ENCODE measurements around the gene SSTR3.
"Not testable (repeated sequence)": the region's sequence is repeated elsewhere in the genome, so short reads cannot be mapped to it uniquely, and the experiment has no call there.

SSTR3 gene

DNA sequence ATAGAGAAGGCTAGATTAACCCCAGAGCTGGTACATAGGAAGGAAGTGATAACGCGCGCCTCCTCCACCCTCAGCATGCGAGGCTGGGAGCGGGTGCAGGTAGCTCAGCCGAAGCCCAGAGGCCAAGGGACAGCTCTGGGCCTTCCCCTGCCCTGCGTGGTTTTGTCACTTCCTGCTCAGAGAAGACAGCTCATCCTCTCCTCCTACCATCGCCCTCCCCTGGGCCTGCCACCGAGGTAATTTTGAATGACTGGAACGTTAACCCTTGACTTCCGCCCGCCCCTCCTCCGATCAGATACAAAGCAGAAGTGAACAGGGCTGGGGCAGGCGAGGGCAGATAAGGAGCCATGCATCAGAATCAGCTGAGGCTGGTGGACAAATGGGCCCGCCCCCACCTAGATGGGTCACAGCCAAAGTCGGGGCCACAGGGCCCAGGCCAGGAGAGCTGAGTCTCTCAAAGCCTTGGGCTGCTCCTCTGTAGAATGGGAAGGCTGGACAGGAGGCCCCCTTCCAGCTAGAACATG, 30.2 kb upstream of the SSTR3 start:
- no peak for DNase-seq (ENCODE audit: low read depth, low spot score)

- no peak for DNase-seq (ENCODE audit: low read depth, low spot score)
Observed at GRCh38 chr22:37241351-37242142, 29.3 kb upstream of the SSTR3 start.

- DNase-seq (ENCODE audit: low read depth, low spot score), result no peak
Observed at GRCh38 chr22:37240941-37241320, 28.7 kb upstream of the SSTR3 start.

DNA sequence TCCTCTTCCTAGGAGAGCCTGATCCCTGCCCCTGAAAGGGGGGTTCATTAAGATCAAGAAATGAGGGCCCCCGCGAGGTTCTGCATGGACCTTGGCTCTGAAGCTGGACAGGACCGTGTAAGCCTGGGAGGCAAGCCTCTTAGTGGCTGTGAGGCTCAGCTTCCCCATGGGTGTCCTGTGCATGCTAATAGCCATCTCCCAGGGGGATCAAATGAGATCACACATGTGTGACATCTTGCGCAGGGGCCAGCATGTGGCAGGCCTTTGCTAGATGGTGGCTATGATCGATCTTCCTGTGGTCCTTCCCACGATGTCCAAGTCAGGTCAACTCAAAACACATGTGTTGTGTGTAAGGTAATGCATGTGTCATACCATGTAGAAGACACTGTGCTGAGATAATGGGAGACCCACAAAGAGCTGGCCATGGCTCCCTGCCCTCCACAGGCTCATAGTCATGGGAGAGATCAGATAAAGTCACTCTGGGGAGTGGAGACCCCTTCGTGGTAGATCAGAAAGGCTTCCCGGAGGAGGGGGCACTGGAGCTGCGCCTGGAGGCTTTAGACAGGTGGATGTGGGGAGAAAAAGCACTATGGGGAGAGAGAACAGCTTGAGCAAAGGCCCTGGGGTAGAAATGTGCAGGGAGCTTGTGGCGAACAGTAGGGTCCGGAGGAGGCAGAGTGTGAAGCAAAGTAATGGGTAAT, 28.1 kb upstream of the SSTR3 start:
- DNase-seq (ENCODE audit: low read depth, low spot score), result no peak

DNA sequence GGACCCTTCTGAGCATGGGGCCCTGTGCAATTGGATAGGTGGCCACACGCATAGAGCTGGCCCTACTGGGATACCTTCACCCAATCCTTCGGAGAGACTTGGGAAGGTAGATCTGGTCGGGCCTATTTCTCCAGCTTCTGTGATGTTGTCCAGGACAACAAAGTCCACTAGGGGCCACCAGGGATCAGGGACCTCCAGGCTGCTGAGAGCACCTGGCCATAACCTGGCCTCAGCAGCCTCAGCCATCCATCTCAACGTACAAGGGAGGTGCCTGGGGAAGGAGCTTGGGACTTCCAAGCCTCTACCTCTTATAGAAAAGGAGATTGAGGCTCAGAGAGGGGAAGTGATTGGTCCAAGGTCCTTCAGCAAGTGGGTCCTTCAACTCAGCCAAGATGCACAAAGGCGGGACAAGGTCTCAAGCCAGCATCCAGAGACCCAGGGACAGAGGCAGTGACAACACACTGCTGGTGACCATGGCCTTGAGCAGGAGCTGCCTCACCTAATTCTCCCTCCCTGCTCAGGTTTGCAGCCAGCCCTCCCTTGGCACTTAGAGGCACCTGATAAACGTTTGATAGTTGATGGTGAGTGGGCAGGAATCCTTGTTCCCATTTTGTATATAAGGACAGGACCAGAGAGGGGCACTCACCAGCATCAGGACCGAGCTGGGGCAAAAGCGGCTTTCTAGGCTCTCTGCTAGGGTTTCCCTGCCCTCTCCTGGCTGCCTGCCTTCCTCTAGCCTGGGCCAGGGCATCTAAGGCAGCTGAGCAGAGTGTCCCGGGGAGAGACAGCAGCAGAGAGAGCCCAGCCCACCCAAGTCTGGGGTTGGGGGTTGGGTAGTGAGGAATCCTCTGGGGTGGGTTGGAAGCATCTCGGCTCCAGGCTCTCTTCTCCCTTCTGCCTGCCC, 27.3 kb upstream of the SSTR3 start:
- DNase-seq (ENCODE audit: low read depth, low spot score), result no peak

DNA sequence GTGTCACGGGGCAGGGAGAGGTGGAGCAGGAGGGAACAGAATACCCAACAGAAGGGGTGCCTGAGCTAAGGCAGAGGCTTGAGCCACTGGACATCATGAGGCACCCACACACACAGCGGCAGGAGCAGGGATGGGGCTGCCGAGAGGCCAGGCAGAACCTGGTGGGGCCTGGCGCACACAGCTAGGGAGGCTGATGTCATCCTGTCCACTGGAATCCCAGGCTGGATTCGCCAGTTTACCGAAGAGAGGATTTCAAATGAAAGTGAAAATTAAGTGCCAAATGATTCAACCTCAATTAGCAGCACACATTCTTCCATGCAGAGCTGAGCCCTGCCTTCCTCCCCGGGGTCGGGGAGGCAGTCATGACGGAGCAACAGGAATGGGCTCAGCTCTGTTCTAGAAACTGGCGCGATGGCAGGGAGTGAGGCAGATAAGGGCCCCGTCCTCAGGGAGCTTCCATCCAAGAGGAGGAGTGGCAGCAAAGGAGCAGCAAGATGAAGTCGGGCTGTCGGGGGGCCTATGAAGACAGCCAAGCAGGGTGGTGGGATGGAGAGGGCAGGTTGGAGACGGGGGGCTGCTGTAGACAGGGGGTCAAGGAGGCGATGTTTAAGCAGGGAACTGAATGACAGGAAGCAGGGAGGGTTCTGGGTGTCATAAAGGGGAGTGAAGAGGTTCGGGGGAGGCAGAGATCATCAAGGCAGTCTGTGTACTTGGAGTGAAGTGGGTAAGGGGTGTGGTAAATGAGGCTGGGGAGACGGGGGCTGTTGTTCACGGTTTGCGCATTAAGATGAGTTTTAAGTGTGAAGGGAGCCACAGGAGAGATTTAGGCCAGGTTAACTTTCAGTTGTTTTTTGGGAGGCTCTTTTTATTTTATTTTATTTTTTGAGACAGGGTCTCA, 25.3 kb upstream of the SSTR3 start:
- DNase-seq (ENCODE audit: low read depth, low spot score), result no peak

DNA sequence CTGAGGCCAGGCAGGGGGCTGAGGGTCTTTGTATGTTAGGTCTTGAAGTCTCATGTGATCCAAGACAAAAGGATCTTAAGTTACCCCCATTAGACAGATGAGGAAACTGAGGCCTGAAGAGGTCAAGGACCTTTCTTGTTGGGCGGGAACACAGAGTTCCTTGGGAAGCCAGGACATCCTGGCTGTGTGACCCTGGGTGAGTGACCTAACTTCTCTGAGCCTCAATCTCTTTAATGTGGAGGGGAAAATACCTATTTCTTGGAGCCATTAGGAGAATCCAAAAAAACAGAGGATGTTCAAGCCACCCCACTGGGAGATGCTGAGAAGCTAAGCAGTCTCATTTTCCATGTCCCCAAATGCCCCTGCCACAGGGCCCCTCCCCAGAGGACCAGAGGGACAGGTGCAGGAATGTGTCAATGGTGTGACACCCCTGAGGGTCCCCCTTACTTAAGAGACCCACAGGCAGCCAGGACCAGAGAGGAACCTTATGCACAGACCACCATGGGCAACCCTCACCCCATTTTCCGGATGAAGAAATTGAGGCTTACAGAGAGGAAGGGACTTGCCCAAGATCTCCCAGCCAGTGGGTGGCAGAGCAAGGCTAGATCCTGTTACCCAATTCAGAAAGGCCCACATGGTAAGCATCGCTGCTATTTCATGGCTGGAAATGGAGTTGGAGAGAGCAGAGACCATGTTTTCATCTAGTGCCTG, 23.8 kb upstream of the SSTR3 start:
- DNase-seq (ENCODE audit: low read depth, low spot score), result no peak

GRCh38 chr22:37234736-37235711, 22.7 kb upstream of the SSTR3 start:
- DNase-seq (ENCODE audit: low read depth, low spot score), result no peak

GRCh38 chr22:37233751-37234631, 21.7 kb upstream of the SSTR3 start:
- DNase-seq (ENCODE audit: low read depth, low spot score), result no peak

DNA sequence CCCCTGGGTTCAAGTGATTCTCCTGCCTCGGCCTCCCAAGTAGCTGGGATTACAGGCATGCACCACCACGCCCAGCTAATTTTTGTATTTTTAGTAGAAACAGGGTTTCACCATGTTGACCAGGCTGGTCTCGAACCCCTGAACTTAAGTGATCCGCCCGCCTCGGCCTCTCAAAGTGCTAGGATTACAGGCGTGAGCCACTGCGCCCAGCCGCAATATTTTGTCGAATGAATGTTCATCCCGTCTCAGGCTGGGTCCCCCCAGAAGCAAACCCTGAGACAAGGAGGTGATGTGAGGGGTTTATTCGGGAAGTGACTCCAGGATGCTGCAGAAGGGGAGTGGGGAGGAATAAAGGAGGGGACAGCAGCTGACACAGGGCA, 21.1 kb upstream of the SSTR3 start:
- not testable (repeated sequence) for DNase-seq (ENCODE audit: low read depth, low spot score)

DNA sequence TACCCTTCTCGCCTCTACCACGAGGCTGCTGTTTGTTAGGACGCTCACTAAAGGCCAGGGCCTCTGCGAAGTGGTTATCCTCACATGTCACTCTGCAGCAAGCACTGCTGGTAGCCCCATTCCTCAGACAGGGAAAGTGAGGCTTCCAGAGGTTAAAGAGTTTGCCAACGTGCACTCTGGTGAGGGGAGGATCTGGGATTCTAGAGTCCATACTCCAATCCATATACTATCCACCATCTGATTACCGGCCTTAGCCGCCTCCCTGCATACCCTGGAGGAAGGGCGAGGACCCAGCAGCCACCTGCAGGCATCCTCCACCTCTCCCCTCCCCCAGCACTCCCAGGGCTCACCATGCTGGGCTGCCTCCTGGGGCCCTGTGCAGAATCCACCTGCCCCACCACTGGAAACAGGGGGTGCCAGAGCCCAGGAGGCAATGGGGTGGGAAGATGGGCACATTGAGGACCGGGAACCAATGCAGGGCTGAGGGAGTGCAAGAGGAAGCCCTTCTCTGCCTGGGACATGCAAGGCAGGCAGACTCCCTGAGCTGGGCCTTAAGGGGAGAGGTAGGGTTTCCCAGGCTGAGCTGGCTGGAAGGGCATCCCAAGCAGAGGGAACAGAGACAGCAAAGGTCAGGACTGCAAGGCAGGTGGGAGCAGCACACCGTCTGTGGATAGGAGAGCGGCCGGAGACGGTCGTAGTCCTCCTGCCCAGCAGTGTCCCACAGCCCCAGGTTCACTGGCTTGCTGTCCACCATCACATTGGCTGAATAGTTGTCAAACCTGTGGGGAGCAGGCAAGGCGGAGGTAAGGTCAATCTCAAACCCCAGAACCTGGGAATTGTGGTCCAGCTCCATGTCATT, 20.1 kb upstream of the SSTR3 start:
- no peak for DNase-seq (ENCODE audit: low read depth, low spot score)

- no peak for DNase-seq (ENCODE audit: low read depth, low spot score)
Observed at GRCh38 chr22:37231406-37232139, 19.3 kb upstream of the SSTR3 start.

DNA sequence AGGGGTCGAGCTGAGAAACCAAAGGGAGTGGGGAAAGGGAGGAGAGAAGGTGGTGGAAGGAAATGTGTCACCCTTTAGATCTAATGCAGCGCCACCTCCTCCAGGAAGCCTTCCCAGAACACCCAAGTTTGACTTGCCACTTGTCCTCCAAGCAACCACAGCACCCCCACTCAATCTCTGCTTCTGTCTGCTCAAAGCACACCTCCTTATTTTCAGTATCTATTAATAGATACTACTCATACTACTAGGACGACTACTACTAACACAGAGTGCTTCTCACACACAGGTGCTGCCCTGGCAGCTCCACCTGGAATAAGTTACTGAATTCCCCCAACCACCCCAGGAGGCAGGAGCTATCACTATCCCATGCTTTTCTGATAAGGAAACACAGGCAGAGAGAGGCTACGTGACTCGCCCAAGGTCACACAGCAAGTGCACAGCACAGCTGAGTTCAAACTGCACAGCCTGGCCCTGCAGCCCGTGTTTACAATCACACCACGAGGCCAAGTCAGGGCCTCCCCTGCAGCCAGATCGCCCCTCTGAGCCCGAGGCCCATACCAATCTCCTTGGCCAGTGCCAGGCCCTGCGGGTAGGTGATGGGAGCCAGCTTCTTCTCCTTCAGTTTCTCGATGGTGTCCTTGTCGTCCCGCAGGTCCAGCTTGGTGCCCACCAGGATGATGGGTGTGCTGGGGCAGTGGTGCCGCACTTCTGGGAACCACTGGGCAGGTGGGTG, 18.6 kb upstream of the SSTR3 start:
- DNase-seq (ENCODE audit: low read depth, low spot score), result no peak

DNA sequence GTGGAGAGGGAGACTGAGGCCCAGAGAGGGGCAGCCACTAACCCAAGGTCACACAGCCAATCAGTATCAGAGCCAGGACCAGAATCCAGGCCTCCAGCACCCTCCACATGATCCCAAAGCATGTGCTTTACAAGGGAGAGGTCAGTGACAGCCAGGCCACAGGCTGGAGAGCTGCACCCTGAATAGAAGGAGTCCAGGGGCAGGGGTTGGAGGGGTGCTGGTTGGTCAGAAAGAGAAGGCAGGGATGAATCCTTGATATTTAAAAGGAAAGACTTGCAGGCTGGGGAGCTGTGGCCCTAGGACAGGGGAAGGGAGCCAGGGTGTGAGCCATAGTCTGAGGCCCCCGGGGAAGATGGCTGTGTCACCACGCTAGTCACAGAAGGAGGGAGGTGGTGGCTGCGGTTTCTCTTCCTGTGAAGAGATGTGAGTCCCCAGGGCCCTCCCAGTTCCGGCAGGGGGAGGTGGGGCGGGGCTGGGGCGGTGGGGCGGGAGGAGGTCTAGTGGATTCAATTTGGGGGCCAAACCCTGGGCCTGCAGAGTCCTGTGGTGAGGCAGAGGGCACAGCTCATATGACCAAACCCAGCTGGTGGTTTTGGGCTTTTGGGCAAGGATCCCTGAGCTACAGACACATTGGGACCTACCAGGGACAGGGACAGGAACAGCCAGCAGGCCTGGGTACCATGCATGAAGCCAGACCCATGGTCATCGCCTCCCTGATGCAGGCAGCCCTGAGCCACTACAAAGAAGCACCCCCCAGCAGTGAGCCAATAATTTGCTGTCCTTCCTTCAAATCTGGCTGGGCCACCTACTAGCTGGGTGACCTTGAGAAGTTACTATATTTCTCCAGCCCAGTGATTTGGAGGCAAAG, 17.8 kb upstream of the SSTR3 start:
- no peak for DNase-seq (ENCODE audit: low read depth, low spot score)

Data from brain pericyte (primary cell).